ENCODE data around the gene OGFOD3.
"Not testable (repeated sequence)": the region's sequence is repeated elsewhere in the genome, so short reads cannot be mapped to it uniquely, and the experiment has no call there.

Gene OGFOD3

GRCh38 chr17:82373072-82373452 lies 45.3 kb downstream of the OGFOD3 start:
- not testable (repeated sequence) for DNase-seq (ENCODE audit: low read depth in 2 of 2)

DNA sequence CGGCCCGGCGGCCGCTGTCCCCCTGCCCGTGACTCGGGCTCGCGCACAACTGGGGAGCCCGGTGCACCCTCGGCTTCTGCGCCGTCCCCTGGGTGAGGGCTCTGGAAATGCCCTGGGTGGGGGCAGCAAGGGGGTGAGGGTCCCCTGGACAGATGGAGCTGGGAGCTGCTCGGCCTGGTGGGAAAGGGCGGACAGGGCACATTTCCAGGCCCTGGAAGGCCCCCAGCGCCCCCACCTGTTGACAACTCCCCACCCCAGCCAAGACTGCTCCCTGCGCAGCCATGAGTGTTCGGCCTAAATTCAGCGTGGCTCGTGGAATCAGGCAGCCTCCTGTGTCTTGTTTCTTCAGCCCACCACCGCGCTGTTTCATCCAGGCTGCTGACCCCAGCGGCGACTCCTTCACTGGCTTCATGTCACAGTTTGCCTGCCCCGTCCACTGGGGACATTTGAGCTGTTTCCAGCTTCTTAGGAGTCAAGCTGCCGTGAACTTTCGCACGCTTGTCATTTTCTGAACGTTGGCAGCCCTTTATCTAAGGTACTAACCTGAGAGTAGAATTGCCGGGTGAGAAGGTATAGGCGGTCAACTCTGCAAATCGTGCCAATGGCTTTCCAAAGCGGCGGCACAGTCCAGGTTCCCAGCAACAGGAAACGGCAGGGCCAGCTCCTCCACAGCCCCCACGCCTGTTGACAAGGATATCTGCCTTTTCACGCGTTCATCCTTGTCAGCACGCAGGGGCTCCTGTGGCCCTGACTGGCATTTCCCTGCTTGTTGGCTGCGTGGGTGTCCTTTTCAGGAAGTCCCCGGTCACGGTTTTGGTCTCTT lies 45.9 kb downstream of the OGFOD3 start:
- DNase-seq (ENCODE audit: low read depth in 2 of 2) = no peak

DNA sequence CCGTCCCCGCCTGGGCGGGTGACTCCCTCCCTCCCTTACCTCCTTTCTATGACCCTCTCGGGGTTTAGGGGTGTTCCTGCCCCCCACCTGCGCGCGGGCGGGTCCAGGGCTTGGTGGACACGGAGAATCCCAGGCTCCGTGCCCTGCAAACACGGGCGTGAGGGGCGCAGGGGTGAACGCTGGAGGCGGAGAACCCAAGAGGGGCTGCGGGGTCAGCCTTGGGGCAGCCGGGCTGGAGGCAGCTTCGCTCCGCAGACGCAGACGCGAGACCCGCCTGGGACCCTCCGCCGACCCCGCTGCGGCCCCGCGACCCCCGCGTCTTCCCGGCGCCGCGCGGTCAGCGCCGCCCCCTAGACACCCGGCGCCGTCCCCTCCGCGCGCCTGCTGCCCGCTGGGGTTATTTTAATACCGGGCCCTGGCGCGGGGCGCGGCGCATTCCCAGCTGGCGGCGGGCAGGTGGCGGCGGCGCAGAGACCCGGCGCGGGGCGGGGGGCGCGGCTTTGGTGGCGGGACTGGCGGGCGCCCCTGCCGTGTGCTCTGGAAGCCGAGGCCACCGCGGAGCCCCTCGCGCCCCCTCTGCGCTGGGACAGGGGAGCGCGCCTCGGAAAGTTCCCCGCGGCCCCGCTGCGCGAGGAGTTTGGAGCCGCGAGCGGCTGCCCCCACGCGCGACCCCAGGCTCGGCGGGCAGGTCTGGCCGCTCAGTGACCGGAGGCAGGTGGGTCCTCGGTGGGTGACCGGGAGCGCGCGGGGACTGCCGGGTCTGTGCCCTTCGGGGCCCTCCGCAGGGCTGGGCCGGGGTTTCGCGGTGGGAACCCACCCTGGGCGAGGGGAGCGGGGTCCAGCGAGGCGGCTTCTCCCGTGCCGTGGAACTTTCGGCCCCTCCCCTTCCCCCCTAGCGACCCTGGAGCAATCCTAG lies 46.8 kb downstream of the OGFOD3 start, which contains the start of gene UTS2R:
Gene UTS2R (plus strand): TSS at position 433 of the 916 bp plus-strand sequence. CDS start 2,560 bp downstream, outside the sequence.
- no peak for DNase-seq (ENCODE audit: low read depth in 2 of 2)

DNA sequence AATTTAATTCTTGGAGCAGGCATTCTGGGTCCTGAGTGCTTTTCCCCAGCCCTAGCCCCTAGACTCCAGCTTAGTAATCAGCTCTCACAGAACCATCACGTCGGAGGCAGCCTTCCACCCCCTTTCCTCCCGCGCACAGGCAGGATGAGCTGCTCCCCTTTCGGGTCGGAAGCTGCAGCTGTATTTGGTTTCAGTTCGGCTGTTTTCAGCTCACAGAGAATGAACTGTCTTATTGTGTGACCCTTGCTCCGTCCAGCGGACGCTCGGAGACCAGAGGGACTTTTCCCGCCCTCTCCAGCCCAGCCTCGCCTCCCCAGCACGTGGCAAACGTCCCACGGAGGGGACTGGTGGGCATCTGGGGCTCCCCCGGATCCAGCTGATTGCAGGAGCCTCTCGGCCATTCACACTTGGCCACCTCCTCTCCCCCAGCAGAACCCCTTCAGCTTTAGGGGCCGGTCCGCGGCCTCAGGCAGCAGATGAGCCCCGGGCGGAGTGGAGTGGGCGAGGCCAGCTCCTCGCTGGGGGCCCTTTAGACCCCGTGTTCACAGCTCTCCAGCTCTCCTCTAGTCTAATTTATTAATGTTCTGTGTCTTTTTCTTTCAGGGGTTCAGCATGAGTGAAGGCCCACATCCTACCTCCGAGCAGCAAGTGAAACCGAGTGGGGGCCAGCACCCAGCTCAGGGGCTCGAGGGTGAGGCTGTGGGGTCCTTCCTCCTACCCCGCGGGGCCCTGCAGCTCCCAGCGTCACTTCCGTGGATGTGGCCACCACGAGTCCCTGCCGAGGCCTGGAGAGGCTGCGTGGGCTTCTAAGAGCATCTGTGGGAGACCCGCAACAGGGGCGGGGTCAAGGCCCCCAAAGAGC lies 47.7 kb downstream of the OGFOD3 start:
- no peak for DNase-seq (ENCODE audit: low read depth in 2 of 2)

DNA sequence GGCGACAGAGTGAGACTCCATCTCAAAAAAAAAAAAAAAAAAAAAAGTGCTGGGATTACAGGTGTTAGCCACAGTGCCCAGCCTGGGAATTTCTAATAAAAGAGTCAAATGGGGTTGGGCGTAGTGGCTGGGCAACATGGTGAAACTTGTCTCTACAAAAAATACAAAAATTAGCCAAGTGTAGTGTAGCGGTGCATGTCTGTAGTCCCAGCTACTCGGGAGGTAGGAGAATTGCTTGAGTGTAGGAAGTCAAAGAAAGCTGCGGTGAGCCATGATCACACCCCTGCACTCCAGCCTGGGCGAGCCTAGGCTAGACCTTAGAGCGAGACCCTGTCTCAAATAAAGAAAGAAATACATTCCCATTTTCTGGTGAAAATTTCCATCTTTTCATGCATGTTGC lies 49.2 kb downstream of the OGFOD3 start:
- no peak for DNase-seq (ENCODE audit: low read depth in 2 of 2)

DNA sequence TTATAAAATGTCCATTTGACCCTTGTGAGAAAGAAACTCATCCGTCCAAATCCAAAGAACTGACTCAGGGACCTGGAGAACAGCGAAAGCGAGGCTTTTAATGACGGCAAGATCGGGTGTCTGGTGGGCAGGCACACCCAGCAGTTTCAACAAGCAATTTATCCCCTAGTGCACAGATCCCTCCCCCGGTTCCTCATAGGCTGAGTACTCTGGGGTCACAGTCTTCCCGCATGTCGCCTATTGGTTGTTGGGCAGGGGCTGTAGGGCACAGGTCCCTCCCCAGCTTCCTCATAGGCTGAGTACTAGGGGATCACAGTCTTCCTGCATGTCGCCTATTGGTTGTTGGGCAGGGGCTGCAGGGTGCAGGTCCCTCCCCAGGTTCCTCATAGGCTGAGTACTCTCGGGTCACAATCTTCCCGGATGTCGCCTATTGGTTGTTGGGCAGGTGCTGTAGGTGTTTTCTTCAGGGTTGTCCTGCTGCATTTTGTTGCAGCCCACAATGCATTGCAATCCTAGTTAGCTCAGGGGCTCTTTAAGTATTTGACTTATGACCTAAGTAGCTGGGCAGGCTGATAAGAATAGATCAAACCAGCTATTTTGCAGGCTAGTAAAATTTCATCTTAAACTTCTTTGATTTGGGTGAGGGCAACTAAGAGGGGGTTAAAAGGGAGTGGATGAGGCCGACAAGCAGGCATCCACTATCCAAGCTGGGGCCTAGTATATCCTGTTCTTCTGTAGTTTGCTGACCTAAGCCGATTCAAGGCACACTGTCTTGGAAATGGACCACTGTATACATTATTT lies 50.5 kb downstream of the OGFOD3 start:
- DNase-seq (ENCODE audit: low read depth in 2 of 2) = no peak

DNA sequence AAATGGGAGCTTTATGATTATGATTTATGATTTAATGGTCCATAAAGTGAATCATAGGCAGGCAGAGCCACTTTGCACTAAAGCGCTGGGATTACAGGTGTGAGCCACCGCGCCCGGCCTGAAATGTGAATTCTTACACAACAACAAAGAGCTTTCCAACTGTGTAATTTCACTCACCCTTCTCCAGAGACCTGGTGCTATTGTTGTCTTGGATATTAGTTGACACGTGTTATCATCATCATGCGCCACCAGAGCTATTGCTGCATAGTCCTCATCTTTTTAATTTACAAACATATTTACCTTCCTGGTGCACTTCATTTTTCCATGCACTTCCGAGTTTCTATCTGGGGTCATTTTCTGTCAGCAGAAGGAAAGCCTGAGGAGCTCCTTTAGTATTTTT lies 51.6 kb downstream of the OGFOD3 start:
- no peak for DNase-seq (ENCODE audit: low read depth in 2 of 2)

DNA sequence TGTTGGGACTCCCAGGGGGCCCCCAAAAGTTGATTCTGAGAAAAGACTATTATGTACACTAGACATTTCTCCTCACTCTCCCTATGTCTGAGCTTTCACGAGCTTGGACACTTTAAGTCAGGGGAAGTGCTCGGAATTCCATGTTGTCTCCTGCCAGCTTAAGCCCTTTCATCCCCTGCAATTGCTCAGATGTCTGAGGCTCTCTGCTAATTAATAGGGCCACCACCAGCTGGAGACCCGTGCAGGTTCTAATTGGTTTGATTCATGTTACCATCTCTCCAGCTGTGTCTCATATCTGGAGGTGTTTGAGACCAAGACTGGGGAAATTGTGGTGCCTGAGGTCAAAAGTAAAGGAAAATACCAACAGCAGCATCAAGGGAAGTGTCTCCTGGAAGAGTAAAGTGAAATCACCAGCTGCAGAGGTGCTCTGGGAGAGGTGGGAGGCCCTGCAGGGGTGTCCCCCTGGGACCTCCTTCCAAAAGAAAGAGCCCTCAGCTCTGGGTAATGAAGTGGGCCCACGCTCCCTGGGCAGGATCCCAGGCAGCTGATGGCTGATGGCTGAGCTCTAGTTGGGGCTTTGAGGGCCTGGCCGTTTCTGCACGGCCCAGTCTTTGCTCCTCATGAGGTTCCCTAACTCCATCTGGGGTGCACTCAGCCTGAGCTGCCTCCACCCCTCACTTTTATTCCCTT lies 52.6 kb downstream of the OGFOD3 start:
- DNase-seq (ENCODE audit: low read depth in 2 of 2) = no peak

DNA sequence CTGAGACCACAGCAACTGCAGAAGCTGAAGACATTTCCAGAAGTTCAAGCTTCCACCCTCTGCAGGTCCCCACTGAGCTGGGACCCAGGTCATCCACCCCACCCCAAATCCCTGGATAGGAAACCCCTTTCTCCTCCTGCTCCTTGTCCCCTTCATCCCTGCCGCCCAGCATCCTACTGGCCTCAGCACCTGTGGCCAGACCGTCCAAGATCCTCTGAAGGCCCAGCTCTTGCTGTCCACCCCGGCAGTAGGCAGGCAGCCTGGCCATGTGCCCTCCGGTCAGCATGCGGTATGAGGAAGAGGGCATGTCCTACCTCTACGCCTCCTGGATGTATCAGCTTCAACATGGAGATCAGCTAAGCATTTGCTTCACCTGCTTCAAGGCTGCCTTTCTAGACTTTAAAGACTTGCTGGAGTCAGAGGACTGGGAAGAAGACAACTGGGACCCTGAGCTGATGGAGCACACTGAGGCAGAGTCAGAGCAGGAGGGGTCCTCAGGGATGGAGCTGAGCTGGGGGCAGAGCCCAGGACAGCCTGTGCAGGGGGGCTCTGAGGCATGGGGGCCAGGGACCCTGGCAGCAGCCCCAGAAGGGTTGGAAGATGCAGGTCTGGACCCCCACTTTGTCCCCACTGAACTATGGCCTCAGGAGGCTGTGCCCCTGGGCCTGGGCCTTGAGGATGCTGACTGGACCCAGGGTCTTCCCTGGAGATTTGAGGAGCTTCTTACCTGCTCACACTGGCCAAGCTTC lies 56.3 kb downstream of the OGFOD3 start:
- no peak for DNase-seq (ENCODE audit: low read depth in 2 of 2)

DNA sequence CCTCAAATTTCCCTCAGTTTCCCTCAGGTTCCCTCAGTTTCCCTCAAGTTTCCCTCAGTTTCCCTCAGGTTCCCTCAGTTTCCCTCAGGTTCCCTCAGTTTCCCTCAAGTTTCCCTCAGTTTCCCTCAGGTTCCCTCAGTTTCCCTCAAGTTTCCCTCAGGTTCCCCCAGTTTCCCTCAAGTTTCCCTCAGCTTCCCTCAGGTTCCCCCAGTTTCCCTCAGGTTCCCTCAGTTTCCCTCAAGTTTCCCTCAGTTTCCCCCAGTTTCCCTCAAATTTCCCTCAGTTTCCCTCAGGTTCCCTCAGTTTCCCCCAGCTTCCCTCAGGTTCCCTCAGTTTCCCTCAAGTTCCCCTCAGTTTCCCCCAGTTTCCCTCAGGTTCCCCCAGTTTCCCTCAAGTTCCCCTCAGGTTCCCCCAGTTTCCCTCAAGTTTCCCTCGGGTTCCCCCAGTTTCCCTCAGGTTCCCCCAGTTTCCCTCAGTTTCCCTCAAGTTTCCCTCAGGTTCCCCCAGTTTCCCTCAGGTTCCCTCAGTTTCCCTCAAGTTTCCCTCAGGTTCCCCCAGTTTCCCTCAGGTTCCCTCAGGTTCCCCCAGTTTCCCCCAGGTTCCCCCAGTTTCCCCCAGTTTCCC lies 58.8 kb downstream of the OGFOD3 start:
- DNase-seq (ENCODE audit: low read depth in 2 of 2) = not testable (repeated sequence)

DNA sequence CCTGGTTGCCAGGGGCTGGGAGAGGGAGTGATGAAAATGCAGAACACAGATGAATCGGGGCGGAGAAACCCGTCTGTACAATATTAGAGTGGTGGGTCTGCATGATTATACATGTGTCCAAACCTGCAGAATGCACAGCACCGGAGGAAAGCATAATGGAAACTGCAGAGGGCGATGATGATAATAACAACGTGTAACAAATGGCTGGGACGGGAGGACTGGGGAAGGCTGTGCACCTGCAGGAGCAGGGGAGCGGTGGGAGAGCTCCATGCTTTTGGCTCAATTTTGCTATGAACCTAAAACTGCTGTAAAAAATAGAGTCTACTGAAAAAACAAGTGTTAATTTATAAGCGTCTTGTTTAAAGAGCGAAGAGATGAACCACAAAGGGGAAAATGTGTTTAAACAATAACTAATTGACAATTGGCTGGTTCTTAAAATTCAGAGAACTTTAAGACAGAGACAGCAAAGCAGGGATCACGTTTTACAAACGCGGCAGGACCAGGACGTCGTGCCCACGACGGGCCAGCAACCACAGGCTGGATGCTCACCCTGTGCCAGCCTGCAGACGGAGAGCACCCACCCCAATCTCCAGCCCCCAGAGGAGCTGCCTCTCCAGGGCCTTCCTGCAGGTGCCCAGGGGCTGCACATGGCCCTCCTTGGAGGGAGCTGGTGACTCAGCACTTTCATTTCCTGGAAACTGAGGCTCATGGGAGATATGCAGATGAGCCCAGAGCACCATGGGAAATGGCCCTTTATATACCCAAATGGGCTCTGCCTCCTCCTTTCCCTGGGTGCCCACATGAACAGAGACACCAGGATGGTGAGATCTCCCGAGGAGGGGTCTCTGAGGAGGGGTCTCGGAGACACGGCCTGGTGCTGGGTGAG lies 59.7 kb downstream of the OGFOD3 start, which contains the start of gene TEX19:
Gene TEX19 (plus strand): TSS at position 783 of the 886 bp plus-strand sequence. CDS start 2,904 bp downstream, outside the sequence.
- no peak for DNase-seq (ENCODE audit: low read depth in 2 of 2)

- DNase-seq (ENCODE audit: low read depth in 2 of 2) = no peak
These were observed 61.0 kb downstream of the OGFOD3 start for GRCh38 chr17:82357394-82357793.

DNA sequence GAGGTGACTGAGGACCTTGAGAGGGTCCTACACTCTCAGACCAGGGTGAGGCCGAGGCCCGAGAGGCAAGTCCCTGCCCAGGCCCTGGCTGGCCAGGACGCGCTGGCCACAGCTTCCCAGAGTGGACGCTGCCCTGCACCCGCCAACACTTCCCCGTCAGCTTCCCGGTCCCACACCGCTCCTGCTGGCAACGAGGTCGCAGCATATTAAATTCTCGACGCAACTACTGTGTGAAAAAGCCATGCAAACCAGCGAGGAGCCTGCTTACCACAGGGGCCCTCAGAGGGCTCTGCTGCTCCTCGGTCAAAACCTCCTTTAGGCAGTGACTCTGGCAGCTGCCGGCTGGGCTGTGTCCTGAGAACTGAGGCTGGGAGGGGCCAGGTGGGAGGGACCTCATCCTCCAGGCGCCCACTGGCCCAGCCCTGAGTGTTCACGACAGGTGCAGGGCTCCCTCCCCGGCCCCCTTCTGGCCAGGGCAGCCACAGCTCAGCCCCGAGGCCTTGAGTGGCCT lies 61.5 kb downstream of the OGFOD3 start:
- no peak for DNase-seq (ENCODE audit: low read depth in 2 of 2)

- DNase-seq (ENCODE audit: low read depth in 2 of 2) = no peak
These were observed 62.5 kb downstream of the OGFOD3 start for GRCh38 chr17:82355770-82356427.

DNA sequence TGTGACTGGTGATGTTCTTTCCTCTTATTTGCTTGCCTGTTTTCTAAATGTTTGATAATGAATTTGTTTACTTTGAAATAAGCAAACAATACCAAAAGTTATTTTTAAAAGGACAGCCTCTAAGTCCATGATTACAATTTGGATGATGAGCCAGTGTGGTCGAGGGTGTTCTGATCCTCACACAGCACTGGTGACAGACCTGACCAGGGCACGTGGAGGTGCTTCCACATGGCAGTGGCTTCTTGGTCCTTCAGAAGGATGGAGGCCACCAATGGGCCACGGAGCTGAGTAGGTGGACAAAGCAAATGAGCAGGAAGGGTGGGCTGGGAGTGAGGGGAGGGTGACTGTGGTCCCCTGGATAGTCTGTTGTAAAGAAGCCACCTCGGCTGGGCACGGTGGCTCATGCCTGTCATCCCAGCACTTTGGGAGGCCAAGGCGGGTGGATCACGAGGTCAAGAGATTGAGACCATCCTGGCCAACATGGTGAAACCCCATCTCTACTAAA lies 63.5 kb downstream of the OGFOD3 start:
- DNase-seq (ENCODE audit: low read depth in 2 of 2) = no peak

DNA sequence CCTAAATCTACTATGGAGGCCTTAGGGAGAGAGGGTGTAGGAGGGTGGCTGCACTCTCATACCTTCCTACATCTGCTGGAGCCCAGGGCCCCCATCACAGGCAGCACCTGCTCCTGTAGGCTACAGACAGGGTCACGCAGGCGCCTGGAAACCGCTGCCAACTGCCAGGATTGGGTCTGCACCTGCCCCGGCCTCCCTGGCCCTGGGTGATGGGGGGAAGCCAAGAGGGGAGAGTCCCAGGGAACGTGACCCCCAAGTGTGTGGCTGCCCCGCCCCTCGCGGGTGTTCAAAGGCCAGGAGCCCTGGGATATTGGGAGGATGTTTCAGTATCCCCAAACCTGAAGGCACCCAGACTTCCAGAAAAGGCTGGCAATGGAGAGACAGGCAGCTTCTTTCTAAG lies 64.9 kb downstream of the OGFOD3 start:
- DNase-seq (ENCODE audit: low read depth in 2 of 2) = no peak
